HepG2 (cell line): ENCODE results near the gene DNAJB8. TPM values are rescaled to one million over a fixed set of nuclear protein-coding genes. Genes with fewer than 3 reads are reported as not detected.

Experiments
- ARID4A ChIP-seq: sonication (generic); formaldehyde crosslinking; IDR thresholded peaks from 2 replicates; pipeline ENCODE4 v1.5.0; 2020; ENCODE audit warnings: mild to moderate bottlenecking, missing genetic modification reagents, borderline replicate concordance
- CEBPG ChIP-seq: IDR thresholded peaks from 2 replicates; pipeline ENCODE4 v1.6.1; 2016
- HOMEZ ChIP-seq: IDR thresholded peaks from 2 replicates; pipeline ENCODE4 v1.6.1; 2016; ENCODE audit warnings: low read depth
- KAT8 ChIP-seq: IDR thresholded peaks from 2 replicates; pipeline ENCODE4 v1.6.1; 2016; ENCODE audit warnings: missing genetic modification reagents, missing compliant biosample characterization
- KDM3A ChIP-seq: IDR thresholded peaks from 2 replicates; pipeline ENCODE4 v1.6.1; 2018; ENCODE audit warnings: low read depth, missing compliant biosample characterization
- MAFK ChIP-seq, 2 experiments: IDR thresholded peaks in 1 of 2; conservative IDR thresholded peaks in 1 of 2; 2 replicates each; pipeline ENCODE4 v1.6.1; 2011; ENCODE audit warnings: improper control_type of control experiment in 2 of 2, low read length in 2 of 2
- MLXIP ChIP-seq: sonication (generic); formaldehyde crosslinking; IDR thresholded peaks from 2 replicates; pipeline ENCODE4 v1.9.0; 2021; ENCODE audit warnings: missing genetic modification reagents, borderline replicate concordance
- NFATC3 ChIP-seq: sonication (generic); formaldehyde crosslinking; IDR thresholded peaks from 2 replicates; pipeline ENCODE4 v1.5.1; 2020; ENCODE audit warnings: mild to moderate bottlenecking, missing genetic modification reagents
- RCOR2 ChIP-seq: IDR thresholded peaks from 2 replicates; pipeline ENCODE4 v1.6.1; 2016; ENCODE audit warnings: missing biosample characterization, missing genetic modification reagents
- RFXAP ChIP-seq: sonication (generic); formaldehyde crosslinking; IDR thresholded peaks from 2 replicates; pipeline ENCODE4 v1.4.0; 2020; ENCODE audit warnings: missing genetic modification reagents, borderline replicate concordance
- TBP ChIP-seq: sonication (generic); formaldehyde crosslinking; IDR thresholded peaks from 2 replicates; pipeline ENCODE4 v1.5.0; 2020; ENCODE audit warnings: missing genetic modification reagents
- ZFP41 ChIP-seq: sonication (generic); formaldehyde crosslinking; IDR thresholded peaks from 2 replicates; pipeline ENCODE4 v1.4.0; 2020; ENCODE audit warnings: mild to moderate bottlenecking, missing genetic modification reagents, borderline replicate concordance
- ZNF3 ChIP-seq: IDR thresholded peaks from 2 replicates; pipeline ENCODE4 v1.7.0; 2017; ENCODE audit warnings: inconsistent platforms
- ZNF737 ChIP-seq: sonication (generic); formaldehyde crosslinking; IDR thresholded peaks from 2 replicates; pipeline ENCODE4 v1.5.0; 2020; ENCODE audit warnings: missing genetic modification reagents, mild to moderate bottlenecking, borderline replicate concordance
- ZNF850 ChIP-seq: sonication (generic); formaldehyde crosslinking; conservative IDR thresholded peaks from 2 replicates; pipeline ENCODE4 v1.9.0; 2021; ENCODE audit warnings: mild to moderate bottlenecking, missing genetic modification reagents
- polyA plus RNA-seq, 8 experiments: library from polyadenylated mRNA; depleted of rRNA in 3 of 8; stranded (reverse) in 7 of 8; unstranded in 1 of 8; fragments of >200 nt; fragmentation: Illumina TruSeq in 4 of 8; extraction: Trizol in 4 of 8; gene quantifications; 2 replicates each; pipeline versions ENCODE4 v1.2.1 to v1.2.3, GENCODE V29; 2011 to 2016; ENCODE audit warnings: low read depth in 4 of 8, missing spikeins in 1 of 8, mixed read lengths in 1 of 8; ENCODE audit not compliant: insufficient read depth in 1 of 8
- total RNA-seq, 5 experiments: library from RNA; depleted of rRNA; stranded (reverse); fragments of >200 nt; fragmentation: Illumina TruSeq; extraction: Trizol; gene quantifications; 2 replicates each; pipeline ENCODE4 v1.2.3, GENCODE V29; 2016; ENCODE audit warnings: low read depth in 1 of 5
- TF ChIP-seq, protein P1 (sequence below): IDR thresholded peaks from 2 replicates; pipeline ENCODE4 v1.4.0; 2020; ENCODE audit warnings: mild to moderate bottlenecking, missing genetic modification reagents

The DNAJB8 gene
- total and polyA plus RNA-seq, 2 of the 13 experiments (the other 11 are each of a cell fraction or from before 2014, with no cell fraction given) = not detected

DNA sequence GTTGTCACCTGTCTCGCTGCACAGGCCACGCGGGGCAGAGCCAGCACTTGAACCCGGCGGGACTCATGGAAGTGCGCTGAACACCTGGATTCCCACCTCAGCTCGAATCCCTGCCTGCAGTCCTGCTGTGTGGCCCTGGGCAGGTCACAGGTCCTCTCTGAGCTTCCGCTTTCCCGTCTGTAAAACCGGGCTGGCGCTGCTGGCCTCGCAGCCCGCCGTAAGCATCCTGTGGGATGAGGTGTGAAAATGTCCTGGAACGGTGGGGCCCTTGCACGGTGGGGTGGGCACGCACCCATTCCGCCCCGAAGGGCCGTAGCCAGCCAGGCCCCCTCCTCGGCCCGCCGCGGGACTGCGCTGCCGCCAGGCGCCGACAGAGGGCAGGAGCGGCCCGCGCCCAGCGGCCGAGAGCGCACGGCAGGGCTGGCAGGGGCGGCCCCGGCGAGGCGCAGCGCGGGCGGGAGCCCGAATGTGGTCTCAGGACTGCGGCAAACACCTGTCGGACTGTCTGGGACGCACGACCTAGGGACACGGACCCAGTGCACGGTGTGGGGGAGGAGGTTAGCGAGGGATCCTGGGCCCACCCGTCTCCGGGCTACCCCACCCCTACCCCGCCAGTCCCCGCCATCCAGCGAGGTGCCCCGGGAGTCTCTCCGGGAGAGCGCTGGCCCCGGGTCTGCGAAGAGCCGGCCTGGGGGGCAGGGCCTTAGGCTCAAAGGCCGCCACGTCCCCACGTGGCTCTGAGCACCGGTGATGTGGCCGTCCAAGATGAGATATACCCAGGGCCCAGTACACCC, 40.4 kb downstream of the DNAJB8 start (continued):
- TF ChIP-seq, protein P1, sequence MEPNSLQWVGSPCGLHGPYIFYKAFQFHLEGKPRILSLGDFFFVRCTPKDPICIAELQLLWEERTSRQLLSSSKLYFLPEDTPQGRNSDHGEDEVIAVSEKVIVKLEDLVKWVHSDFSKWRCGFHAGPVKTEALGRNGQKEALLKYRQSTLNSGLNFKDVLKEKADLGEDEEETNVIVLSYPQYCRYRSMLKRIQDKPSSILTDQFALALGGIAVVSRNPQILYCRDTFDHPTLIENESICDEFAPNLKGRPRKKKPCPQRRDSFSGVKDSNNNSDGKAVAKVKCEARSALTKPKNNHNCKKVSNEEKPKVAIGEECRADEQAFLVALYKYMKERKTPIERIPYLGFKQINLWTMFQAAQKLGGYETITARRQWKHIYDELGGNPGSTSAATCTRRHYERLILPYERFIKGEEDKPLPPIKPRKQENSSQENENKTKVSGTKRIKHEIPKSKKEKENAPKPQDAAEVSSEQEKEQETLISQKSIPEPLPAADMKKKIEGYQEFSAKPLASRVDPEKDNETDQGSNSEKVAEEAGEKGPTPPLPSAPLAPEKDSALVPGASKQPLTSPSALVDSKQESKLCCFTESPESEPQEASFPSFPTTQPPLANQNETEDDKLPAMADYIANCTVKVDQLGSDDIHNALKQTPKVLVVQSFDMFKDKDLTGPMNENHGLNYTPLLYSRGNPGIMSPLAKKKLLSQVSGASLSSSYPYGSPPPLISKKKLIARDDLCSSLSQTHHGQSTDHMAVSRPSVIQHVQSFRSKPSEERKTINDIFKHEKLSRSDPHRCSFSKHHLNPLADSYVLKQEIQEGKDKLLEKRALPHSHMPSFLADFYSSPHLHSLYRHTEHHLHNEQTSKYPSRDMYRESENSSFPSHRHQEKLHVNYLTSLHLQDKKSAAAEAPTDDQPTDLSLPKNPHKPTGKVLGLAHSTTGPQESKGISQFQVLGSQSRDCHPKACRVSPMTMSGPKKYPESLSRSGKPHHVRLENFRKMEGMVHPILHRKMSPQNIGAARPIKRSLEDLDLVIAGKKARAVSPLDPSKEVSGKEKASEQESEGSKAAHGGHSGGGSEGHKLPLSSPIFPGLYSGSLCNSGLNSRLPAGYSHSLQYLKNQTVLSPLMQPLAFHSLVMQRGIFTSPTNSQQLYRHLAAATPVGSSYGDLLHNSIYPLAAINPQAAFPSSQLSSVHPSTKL = peak; percentile 9; the same call in 1 of the 2 replicates
- TF ChIP-seq ARID4A (CRISPR knock-in tag) (peak; percentile 16; the same call in 1 of the 2 replicates), RCOR2 (CRISPR knock-in tag) (peak; percentile 58; the same call in 1 of the 2 replicates), MAFK (conservative IDR thresholded peaks at IDR 0.05 in 1 of 2, IDR thresholded peaks at IDR 0.05 in 1 of 2; ENCODE audit: low read length in 2 of 2) (no peak), KDM3A (CRISPR knock-in tag) (no peak), ZNF737 (CRISPR knock-in tag) (0 out of 2 replicates have a peak, but pooled peaks have one; percentile 14), NFATC3 (CRISPR knock-in tag) (no peak), RFXAP (CRISPR knock-in tag) (peak; percentile 47; the same call in 1 of the 2 replicates), KAT8 (CRISPR knock-in tag) (0 out of 2 replicates have a peak, but pooled peaks have one; percentile 14), HOMEZ (CRISPR knock-in tag) (no peak), ZNF3 (CRISPR knock-in tag) (no peak), ZFP41 (no peak), TBP (CRISPR knock-in tag) (no peak), MLXIP (0 out of 2 replicates have a peak, but pooled peaks have one; percentile 44), ZNF850 (CRISPR knock-in tag) (no peak), CEBPG (no peak)
